Measurements from ENCODE around the gene TNP1.

GRCh38 chr2:216870508-216871332 lies 10.9 kb upstream of the TNP1 start:
- TF ChIP-seq CTCF (IDR thresholded peaks at IDR 0.05; ENCODE audit: poor library complexity, severe bottlenecking) (no peak), EZH2 (IDR thresholded peaks at IDR 0.05; ENCODE audit: borderline replicate concordance, insufficient read depth, low read length, poor library complexity, severe bottlenecking) (no peak), RAD21 (conservative IDR thresholded peaks at IDR 0.05) (no peak), POLR2AphosphoS5 (IDR thresholded peaks at IDR 0.05) (no peak), SMC3 (conservative IDR thresholded peaks at IDR 0.05; ENCODE audit: poor library complexity) (no peak)

Data from neural cell (in vitro differentiated cells).